ENCODE results near the gene FMNL2.
A peak's percentile ranks its signal among the peaks of the same experiment; 100 is the strongest.
"Not testable (repeated sequence)": the region's sequence is repeated elsewhere in the genome, so short reads cannot be mapped to it uniquely, and the experiment has no call there.

FMNL2 gene

GRCh38 chr2:152335016-152335725 lies at the start of gene FMNL2:
FMNL2 (plus strand) TSS chr2:152335174.
- peak; percentile 91 for DNase-seq (ENCODE audit: low spot score)

- no peak for DNase-seq (ENCODE audit: low spot score)
Measured at GRCh38 chr2:152292991-152293390, 42.0 kb upstream of the FMNL2 start.

GRCh38 chr2:152297715-152298114 lies 37.3 kb upstream of the FMNL2 start:
- no peak for DNase-seq (ENCODE audit: low spot score)

GRCh38 chr2:152298754-152299153 lies 36.2 kb upstream of the FMNL2 start:
- DNase-seq (ENCODE audit: low spot score), result no peak

- DNase-seq (ENCODE audit: low spot score), result no peak
Measured at GRCh38 chr2:152301131-152301530, 33.8 kb upstream of the FMNL2 start.

- DNase-seq (ENCODE audit: low spot score), result no peak
Measured at GRCh38 chr2:152303951-152304350, 31.0 kb upstream of the FMNL2 start.

- DNase-seq (ENCODE audit: low spot score), result no peak
Measured at GRCh38 chr2:152304836-152305235, 30.1 kb upstream of the FMNL2 start.

GRCh38 chr2:152307863-152308262 lies 27.1 kb upstream of the FMNL2 start:
- no peak for DNase-seq (ENCODE audit: low spot score)

DNA sequence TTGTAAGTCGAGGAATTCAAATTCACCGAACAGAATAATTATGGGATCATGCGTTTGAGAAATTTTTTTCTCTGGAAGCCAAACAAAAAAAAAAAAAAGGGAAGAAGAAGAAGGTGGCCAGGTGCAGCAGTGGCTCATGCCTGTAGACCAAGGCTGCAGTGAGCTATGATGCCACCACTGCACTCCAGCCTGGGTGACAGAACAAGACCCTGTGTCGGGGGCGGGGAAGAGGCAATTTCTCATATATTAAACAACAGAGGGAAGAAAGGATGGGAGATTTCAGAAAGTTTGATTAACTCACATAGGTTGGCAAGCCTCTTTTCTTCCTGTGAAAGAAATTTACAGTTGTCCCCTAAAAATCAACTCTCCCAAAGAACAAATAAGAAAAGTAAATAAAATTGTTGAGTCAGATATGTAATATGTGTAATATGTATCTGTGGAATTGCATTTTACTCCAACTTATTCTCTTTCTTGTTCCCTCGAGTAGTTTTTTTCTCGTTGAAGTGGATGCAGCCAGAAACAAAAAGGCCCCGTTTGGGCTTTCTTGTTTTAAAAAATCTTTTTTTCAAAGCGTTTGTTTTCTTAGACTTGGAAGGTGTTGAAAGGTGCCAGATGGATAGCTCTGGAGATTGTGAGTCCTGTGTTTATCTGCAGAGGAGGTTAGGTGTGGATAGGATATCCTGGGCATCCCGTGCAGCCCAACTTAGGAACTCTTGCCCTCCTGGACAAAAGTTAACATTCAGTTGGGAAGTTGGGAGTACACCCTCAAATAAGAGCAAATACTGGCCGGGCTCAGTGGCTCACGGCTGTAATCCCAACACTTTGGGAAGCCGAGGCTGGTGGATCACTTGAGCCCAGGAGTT lies 25.4 kb upstream of the FMNL2 start:
- no peak for DNase-seq (ENCODE audit: low spot score)

DNA sequence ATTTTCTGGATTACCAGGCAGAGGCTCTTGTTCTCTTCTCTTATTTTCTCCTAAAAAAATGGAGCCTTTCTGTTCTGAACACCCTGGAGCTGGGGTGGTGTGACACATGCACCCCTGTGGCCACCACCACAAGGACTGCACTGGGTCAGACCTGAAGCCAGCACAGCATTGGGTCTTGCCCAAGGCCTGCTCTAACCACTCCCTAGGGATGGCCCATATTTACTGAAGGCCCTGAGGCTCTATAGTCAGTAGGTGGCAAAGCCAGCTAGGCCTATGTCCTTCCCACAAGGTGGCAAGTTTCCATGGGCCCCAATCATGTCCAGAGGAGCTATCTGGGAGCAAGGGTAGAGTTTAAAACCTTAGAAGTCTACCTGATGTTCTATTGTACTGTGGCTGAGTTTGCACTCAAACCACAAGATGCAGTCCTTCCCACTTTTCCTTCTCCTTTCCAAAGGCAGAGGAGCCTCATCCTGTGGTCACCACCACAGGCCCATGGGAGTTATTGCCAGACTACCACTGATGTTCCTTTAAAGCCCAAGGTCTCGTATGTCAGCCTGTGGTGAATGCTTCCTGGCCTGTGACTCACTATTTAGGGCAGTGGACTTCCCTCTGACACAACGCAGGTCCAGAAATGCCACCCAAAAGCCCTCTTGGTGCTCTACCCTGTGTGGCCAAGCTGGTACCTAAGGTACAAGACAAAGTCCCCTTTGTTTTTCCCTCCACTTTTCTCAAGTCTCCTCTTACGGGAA lies 15.0 kb upstream of the FMNL2 start:
- no peak for DNase-seq (ENCODE audit: low spot score)

DNA sequence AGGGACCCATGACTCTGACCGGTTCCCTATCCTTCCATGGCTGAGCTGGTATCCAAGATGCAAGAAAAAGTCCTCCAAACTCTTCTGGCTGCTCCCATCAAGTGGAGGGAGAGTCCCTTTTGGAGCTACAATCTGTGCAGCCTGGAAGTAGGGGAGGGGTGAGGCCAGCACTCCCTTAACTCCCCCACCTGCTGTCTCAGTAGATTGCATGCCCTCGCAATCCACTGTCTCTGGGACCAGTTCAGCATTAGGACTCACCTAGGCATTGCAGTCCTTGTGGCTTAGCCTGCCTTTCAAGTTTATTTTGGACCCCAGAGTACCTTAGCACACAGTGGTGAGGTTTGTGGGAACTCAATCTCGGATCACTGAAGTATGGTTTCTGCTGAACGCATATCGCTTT lies 14.2 kb upstream of the FMNL2 start:
- DNase-seq (ENCODE audit: low spot score), result no peak

DNA sequence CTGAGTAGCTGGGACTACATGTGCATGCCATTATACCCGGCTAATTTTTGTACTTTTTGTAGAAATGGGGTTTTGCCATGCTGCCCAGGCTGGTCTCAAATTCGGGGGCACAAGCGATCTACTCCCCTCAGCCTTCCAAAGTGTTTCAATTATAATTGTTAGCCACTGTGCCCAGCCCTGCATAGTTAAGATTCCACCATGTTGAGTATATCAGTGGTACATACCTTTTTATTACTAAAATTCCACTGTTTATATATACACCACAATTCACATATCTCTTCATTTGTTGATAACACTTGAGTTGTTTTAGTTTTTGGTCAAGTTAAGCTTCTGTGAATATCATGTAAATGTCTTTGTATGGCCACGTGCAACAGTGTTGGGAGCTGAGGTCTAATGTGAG lies 12.8 kb upstream of the FMNL2 start:
- DNase-seq (ENCODE audit: low spot score), result no peak

DNA sequence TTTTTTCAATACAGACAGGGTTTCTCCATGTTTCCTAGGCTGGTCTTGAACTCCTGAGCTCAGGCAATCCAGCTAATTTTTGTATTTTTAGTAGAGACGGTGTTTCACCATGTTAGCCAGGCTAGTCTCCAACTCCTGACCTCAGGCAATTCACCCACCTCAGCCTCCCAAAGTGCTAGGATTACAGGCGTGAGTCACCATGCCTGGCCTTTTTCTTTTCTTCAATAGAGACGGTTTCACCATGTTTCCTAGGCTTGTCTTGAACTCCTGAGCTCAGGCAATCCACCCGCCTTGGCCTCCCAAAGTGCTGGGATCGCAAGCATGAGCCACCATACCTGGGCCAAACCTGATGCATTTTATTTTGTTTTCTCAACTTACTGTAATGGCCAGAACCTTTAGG lies 9.8 kb upstream of the FMNL2 start:
- not testable (repeated sequence) for DNase-seq (ENCODE audit: low spot score)

DNA sequence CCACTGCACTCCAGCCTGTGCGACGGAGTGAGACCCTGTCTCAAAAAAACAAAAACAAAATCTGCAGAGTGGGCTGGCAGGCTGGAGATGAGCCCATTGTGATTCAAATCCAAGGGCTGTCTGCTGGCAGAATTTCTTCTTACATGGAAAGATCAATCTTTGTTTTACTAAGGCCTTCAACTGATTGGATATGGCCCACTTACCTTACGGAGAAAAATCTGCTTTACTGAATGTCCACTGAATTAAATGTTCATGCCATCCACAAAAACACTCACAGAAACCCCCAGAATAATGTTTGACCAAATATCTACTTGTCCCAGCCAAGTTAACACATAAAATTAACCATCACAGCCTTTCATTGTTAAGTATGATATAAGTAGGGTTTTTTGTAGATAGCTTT lies 8.3 kb upstream of the FMNL2 start:
- DNase-seq (ENCODE audit: low spot score), result no peak

DNA sequence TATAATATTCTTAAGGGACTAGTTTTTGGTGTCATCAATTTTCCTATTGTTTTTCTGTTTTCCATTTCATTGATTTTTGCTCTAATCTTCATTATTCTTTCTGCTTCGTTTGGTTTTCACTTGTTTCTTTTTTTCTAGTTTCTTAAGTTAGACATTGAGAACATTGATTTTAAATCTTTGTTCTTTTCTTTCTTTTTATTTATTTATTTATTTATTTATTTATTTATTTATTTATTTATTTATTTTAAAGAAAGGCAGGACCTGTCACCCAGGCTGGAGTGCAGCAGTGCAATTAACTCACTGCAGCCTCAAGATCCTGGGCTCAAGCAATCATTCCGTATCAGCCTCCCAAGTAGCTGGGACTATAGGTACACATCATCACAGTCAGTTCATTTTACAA lies 7.0 kb upstream of the FMNL2 start:
- DNase-seq (ENCODE audit: low spot score), result no peak

GRCh38 chr2:152330235-152330866 lies 4.6 kb upstream of the FMNL2 start:
- no peak for DNase-seq (ENCODE audit: low spot score)

DNA sequence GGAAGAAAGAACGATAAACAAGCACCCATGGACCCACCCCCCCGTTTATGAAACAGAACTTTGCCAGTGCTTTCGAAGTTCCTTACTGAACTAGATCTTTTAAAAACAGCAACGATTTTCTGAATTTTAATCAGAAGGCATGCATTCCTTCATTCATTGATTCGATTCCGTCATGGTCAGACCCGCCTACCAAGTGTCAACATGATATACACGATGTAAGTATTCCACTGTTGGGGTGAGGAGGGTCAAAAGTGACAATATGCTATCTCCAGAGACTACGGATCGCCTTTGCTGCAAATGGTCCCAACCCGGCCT lies 316 bp upstream of the FMNL2 start:
- no peak for DNase-seq (ENCODE audit: low spot score)

DNA sequence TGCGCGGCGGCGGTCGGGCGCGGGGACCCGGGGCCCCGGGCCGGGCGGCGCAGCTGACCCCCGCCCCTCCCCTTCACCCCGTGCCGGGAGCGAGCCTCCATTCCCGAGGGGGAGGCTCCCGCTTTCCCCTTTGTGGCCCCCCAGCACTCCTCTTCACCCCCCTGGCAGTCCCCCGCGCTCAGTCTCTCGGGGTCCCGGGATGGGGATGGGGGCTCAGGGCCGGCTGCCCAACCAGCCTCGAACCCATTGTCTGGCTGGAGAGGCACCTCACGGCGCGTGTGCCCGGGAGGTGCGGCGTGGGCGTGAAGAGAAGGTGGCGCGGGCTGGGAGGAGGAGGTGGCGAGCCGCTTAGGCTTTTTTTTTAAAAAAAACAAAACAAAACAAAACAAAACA lies 748 bp downstream of the FMNL2 start:
- no peak for DNase-seq (ENCODE audit: low spot score)

- DNase-seq (ENCODE audit: low spot score), result peak; percentile 61
Measured at GRCh38 chr2:152336119-152336853, 1.3 kb downstream of the FMNL2 start.

GRCh38 chr2:152336854-152337510 lies 2.0 kb downstream of the FMNL2 start:
- no peak for DNase-seq (ENCODE audit: low spot score)

DNA sequence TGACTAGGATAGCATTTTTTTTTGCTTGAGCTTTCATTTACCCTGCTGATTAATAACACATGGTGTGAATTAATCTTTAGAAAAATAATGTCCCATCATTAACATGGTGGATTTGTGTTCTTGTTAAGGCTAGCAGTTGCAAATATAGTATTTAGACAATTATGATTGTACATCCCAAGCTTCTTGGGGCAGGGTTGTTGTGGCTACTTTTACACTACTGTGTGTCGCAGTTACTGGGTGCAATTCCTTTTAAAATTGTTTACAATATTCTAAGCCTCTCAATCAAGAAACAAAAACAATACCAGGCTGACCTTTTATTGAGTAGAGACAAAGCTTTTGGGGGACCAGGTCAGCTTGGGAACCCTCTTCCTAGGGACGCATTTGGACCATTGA lies 2.5 kb downstream of the FMNL2 start:
- DNase-seq (ENCODE audit: low spot score), result no peak
